GM12878 (cell line): ENCODE data around the gene KCNE4. TPM values are rescaled to one million over a fixed set of nuclear protein-coding genes. Genes with fewer than 3 reads are reported as not detected.

Experiments
- ATAC-seq: fragments of 200-7000 bp; cut with Tn5 transposase; 3 replicates; pipeline ENCODE4 v1.9.1; 2020; ENCODE audit warnings: mild to moderate bottlenecking, moderate library complexity
- BruUV-seq: library from RNA; stranded (reverse); fragments of 400-500 nt; replicated peaks from 2 replicates; lab custom pipeline; 2021; lab: Mats Ljungman, UMichigan
- CTCF ChIA-PET: fragments of 300-600 bp; sonication (Branson Sonifier 250); formaldehyde crosslinking; extraction: SDS; loops from one replicate; lab custom pipeline; 2021; ENCODE audit warnings: inconsistent platforms; lab: Yijun Ruan, JAX
- POLR2A ChIA-PET: fragments of 350-600 bp; formaldehyde crosslinking; extraction: SDS; loops from one replicate; lab custom pipeline; 2021; ENCODE audit warnings: inconsistent platforms; lab: Charles Lee
- RAD21 ChIA-PET: fragments of 300-600 bp; sonication (Branson Sonifier 250); formaldehyde crosslinking; loops from one replicate; lab custom pipeline; 2023; ENCODE audit warnings: antibody characterized with exemption; ENCODE audit not compliant: unreplicated experiment; lab: Charles Lee
- SMC1A ChIA-PET: fragments of 300-600 bp; sonication (Branson Sonifier 250); formaldehyde crosslinking; loops from one replicate; lab custom pipeline; 2023; ENCODE audit not compliant: unreplicated experiment, uncharacterized antibody; lab: Charles Lee
- DNase-seq: peaks from one replicate; pipeline ENCODE4 v3.0.0-alpha.2; 2011; ENCODE audit warnings: low read depth, low spot score
- FAIRE-seq: peaks from 3 replicates; lab custom pipeline; 2011; peaks lifted over from hg19 to GRCh38; lab: Jason Lieb, UNC
- H2AFZ ChIP-seq: 2 replicates; pipeline ENCODE4 v1.6.0; 2011; ENCODE audit warnings: low read depth, low read length, control low read depth; ENCODE audit not compliant: control insufficient read depth
- H3K27ac ChIP-seq: 2 replicates; pipeline ENCODE4 v1.5.1; 2011; ENCODE audit warnings: control low read depth; ENCODE audit not compliant: control insufficient read depth, insufficient read depth
- H3K27me3 ChIP-seq, 2 experiments: replicated peaks in 1 of 2; 2 replicates each; pipeline versions ENCODE4 v1.6.0 to v1.6.1; 2011; ENCODE audit warnings: low read length in 1 of 2; ENCODE audit not compliant: control insufficient read depth in 2 of 2, insufficient read depth in 2 of 2
- H3K36me3 ChIP-seq, 2 experiments: 2 replicates each; pipeline ENCODE4 v1.5.1; 2011; ENCODE audit warnings: low read length in 1 of 2; ENCODE audit not compliant: control insufficient read depth in 2 of 2, insufficient read depth in 2 of 2
- H3K4me1 ChIP-seq: 2 replicates; pipeline ENCODE4 v1.6.1; 2011; ENCODE audit warnings: mild to moderate bottlenecking, low read length, moderate library complexity, mixed read lengths; ENCODE audit not compliant: control insufficient read depth, insufficient read depth
- H3K4me2 ChIP-seq: 2 replicates; pipeline ENCODE4 v1.6.0; 2011; ENCODE audit warnings: control low read depth; ENCODE audit not compliant: control insufficient read depth, insufficient read depth
- H3K4me3 ChIP-seq: fragments of 200-600 bp; sonication (generic); 2 replicates; pipeline ENCODE4 v1.5.1; 2016
- H3K79me2 ChIP-seq: 2 replicates; pipeline ENCODE4 v1.6.0; 2011; ENCODE audit warnings: low read length; ENCODE audit not compliant: control insufficient read depth, insufficient read depth
- H3K9ac ChIP-seq: 2 replicates; pipeline ENCODE4 v1.8.0; 2011; ENCODE audit warnings: low read length, control low read depth, mixed read lengths; ENCODE audit not compliant: control insufficient read depth, insufficient read depth
- H3K9me3 ChIP-seq: replicated peaks from 3 replicates; pipeline ENCODE4 v1.5.1; 2011; ENCODE audit warnings: mild to moderate bottlenecking, low read length; ENCODE audit not compliant: control insufficient read depth, insufficient read depth
- H4K20me1 ChIP-seq: 2 replicates; pipeline ENCODE4 v1.6.0; 2011; ENCODE audit not compliant: control insufficient read depth, insufficient read depth
- CUX1 ChIP-seq: IDR thresholded peaks from 2 replicates; pipeline ENCODE4 v1.6.1; 2012; ENCODE audit warnings: improper control_type of control experiment, low read depth, low read length; ENCODE audit not compliant: insufficient replicate concordance
- IKZF2 ChIP-seq, 2 experiments: fragments of 450-650 bp; IDR thresholded peaks; 2 replicates each; pipeline ENCODE4 v1.6.1; 2017; ENCODE audit warnings: mild to moderate bottlenecking in 2 of 2, moderate library complexity in 2 of 2
- MLLT1 ChIP-seq: fragments of 450-650 bp; IDR thresholded peaks from 2 replicates; pipeline ENCODE4 v1.6.1; 2016; ENCODE audit warnings: mild to moderate bottlenecking
- TBL1XR1 ChIP-seq: IDR thresholded peaks from 2 replicates; pipeline ENCODE4 v1.6.1; 2012; ENCODE audit warnings: low read depth, low read length, improper control_type of control experiment
- WGBS: methylation state at CpG from one replicate; pipeline ENCODE4 v1.1.6; 2016; ENCODE audit warnings: low lambda C conversion rate; ENCODE audit not compliant: insufficient replicate concordance, insufficient coverage; ENCODE audit errors: missing lambda C conversion rate; 5-methylcytosine and 5-hydroxymethylcytosine counted together
- in situ Hi-C: fragments of 300-500 bp; cut with MboI; formaldehyde crosslinking; loops from 9 replicates; pipeline ENCODE4 v1.14.3; 2018; ENCODE audit warnings: mixed read lengths
- intact Hi-C: fragments of 100-400 bp; cut with micrococcal nuclease; formaldehyde crosslinking; loops from one replicate; pipeline ENCODE4 v1.14.2; 2022; ENCODE audit not compliant: unreplicated experiment
- polyA plus RNA-seq, 11 experiments: library from polyadenylated mRNA; depleted of rRNA in 4 of 11; unstranded in 6 of 11; stranded (reverse) in 5 of 11; fragments of >200 nt; fragmentation: Nextera tagmentation in 4 of 11; fragmentation: Illumina TruSeq in 1 of 11; extraction: Ambion mirVana in 4 of 11; extraction: Trizol in 1 of 11; gene quantifications; 1 replicate in 1 of 11; 2 replicates in 10 of 11; pipeline versions ENCODE4 v1.2.1 to v1.2.3, GENCODE V29; 2011 to 2016; ENCODE audit warnings: inconsistent platforms in 2 of 11, missing spikeins in 2 of 11, low read depth in 1 of 11
- total RNA-seq, 4 experiments: library from RNA; depleted of rRNA in 3 of 4; stranded (reverse); fragments of >200 nt in 3 of 4; fragmentation: Illumina TruSeq in 1 of 4; extraction: Trizol in 1 of 4; gene quantifications; 2 replicates each; pipeline versions ENCODE4 v1.2.1 to v1.2.3, GENCODE V29; 2013 to 2021
- TF ChIP-seq, protein P1 (sequence below): fragments of 450-650 bp; IDR thresholded peaks from 2 replicates; pipeline ENCODE4 v1.6.1; 2017; ENCODE audit warnings: mild to moderate bottlenecking, moderate library complexity
- TF ChIP-seq, protein P2 (sequence below): fragments of 450-650 bp; IDR thresholded peaks from 2 replicates; pipeline ENCODE4 v1.6.1; 2017; ENCODE audit warnings: mild to moderate bottlenecking, low read depth, inconsistent platforms; ENCODE audit not compliant: poor library complexity, severe bottlenecking
- TF ChIP-seq, protein P3 (sequence below): fragments of 450-650 bp; IDR thresholded peaks from 2 replicates; pipeline ENCODE4 v1.6.1; 2017; ENCODE audit warnings: low read depth, mild to moderate bottlenecking, moderate library complexity

Gene KCNE4
- total and polyA plus RNA-seq, 10 of the 15 experiments (the other 5 are each of a cell fraction or from before 2014, with no cell fraction given) = 0.30 TPM; not detected in 9

GRCh38 chr2:223054193-223054781, 2.3 kb downstream of the KCNE4 start:
- no peak overlapping the region for H3K4me3 ChIP-seq
- POLR2A ChIA-PET = no interaction called here
- H4K20me1 ChIP-seq = no peaks in the 10 kb centered on the region
- H3K27me3 ChIP-seq = no peaks in the 10 kb centered on the region
- 42% methylated on average over 11 of the region's 11 CpGs for WGBS
- H3K79me2 ChIP-seq = no peaks in the 10 kb centered on the region
- BruUV-seq = no TSS peak
- no peaks in the 10 kb centered on the region for H3K9me3 ChIP-seq
- SMC1A ChIA-PET = interaction anchor here (1.0 kb wide), 1 partner anchor 42 kb away, joined by 3 read pairs; no protein-coding TSS in a partner anchor
- intact Hi-C loops = no loop called here
- DNase-seq = no peak
- no peak overlapping the region for H3K27ac ChIP-seq
- RAD21 ChIA-PET = no interaction called here
- CTCF ChIA-PET = interaction anchor here (1.3 kb wide), 1 partner anchor 83 kb away, joined by 3 read pairs; no protein-coding TSS in a partner anchor
- FAIRE-seq = no peak
- in situ Hi-C loops = no loop called here
- H2AFZ ChIP-seq = no peak overlapping the region
- no peaks in the 10 kb centered on the region for H3K36me3 ChIP-seq
- no peak overlapping the region for H3K9ac ChIP-seq
- no peak for ATAC-seq
- no peak overlapping the region for H3K4me2 ChIP-seq
- H3K4me1 ChIP-seq = no peaks in the 10 kb centered on the region
- TF ChIP-seq IKZF2 (IDR thresholded peaks at IDR 0.05) = no peak
- TF ChIP-seq, protein P1, sequence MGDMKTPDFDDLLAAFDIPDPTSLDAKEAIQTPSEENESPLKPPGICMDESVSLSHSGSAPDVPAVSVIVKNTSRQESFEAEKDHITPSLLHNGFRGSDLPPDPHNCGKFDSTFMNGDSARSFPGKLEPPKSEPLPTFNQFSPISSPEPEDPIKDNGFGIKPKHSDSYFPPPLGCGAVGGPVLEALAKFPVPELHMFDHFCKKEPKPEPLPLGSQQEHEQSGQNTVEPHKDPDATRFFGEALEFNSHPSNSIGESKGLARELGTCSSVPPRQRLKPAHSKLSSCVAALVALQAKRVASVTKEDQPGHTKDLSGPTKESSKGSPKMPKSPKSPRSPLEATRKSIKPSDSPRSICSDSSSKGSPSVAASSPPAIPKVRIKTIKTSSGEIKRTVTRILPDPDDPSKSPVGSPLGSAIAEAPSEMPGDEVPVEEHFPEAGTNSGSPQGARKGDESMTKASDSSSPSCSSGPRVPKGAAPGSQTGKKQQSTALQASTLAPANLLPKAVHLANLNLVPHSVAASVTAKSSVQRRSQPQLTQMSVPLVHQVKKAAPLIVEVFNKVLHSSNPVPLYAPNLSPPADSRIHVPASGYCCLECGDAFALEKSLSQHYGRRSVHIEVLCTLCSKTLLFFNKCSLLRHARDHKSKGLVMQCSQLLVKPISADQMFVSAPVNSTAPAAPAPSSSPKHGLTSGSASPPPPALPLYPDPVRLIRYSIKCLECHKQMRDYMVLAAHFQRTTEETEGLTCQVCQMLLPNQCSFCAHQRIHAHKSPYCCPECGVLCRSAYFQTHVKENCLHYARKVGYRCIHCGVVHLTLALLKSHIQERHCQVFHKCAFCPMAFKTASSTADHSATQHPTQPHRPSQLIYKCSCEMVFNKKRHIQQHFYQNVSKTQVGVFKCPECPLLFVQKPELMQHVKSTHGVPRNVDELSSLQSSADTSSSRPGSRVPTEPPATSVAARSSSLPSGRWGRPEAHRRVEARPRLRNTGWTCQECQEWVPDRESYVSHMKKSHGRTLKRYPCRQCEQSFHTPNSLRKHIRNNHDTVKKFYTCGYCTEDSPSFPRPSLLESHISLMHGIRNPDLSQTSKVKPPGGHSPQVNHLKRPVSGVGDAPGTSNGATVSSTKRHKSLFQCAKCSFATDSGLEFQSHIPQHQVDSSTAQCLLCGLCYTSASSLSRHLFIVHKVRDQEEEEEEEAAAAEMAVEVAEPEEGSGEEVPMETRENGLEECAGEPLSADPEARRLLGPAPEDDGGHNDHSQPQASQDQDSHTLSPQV = no peak
- no peak for TF ChIP-seq CUX1
- no peak for TF ChIP-seq TBL1XR1
- TF ChIP-seq, protein P2, sequence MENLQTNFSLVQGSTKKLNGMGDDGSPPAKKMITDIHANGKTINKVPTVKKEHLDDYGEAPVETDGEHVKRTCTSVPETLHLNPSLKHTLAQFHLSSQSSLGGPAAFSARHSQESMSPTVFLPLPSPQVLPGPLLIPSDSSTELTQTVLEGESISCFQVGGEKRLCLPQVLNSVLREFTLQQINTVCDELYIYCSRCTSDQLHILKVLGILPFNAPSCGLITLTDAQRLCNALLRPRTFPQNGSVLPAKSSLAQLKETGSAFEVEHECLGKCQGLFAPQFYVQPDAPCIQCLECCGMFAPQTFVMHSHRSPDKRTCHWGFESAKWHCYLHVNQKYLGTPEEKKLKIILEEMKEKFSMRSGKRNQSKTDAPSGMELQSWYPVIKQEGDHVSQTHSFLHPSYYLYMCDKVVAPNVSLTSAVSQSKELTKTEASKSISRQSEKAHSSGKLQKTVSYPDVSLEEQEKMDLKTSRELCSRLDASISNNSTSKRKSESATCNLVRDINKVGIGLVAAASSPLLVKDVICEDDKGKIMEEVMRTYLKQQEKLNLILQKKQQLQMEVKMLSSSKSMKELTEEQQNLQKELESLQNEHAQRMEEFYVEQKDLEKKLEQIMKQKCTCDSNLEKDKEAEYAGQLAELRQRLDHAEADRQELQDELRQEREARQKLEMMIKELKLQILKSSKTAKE = no peak
- TF ChIP-seq, protein P3, sequence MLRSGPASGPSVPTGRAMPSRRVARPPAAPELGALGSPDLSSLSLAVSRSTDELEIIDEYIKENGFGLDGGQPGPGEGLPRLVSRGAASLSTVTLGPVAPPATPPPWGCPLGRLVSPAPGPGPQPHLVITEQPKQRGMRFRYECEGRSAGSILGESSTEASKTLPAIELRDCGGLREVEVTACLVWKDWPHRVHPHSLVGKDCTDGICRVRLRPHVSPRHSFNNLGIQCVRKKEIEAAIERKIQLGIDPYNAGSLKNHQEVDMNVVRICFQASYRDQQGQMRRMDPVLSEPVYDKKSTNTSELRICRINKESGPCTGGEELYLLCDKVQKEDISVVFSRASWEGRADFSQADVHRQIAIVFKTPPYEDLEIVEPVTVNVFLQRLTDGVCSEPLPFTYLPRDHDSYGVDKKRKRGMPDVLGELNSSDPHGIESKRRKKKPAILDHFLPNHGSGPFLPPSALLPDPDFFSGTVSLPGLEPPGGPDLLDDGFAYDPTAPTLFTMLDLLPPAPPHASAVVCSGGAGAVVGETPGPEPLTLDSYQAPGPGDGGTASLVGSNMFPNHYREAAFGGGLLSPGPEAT = no peak
- TF ChIP-seq MLLT1 = no peak
